A673 (cell line): Measurements from ENCODE around the gene LTBP2.

ENCODE experiments used
- EZH2 ChIP-seq: fragments of 200-600 bp; sonication (generic); IDR thresholded peaks from 2 replicates; pipeline ENCODE4 v1.6.1; 2017; ENCODE audit warnings: borderline replicate concordance, low read depth, mild to moderate bottlenecking, mixed read lengths, antibody characterized with exemption, low read length; ENCODE audit not compliant: poor library complexity, severe bottlenecking
- TF ChIP-seq, protein P1 (sequence below): fragments of 300-800, 200-600 bp; sonication (generic); conservative IDR thresholded peaks from 2 replicates; pipeline ENCODE4 v1.5.1; 2017; ENCODE audit warnings: low read depth, mild to moderate bottlenecking, antibody characterized with exemption, low read length, moderate library complexity, mixed read lengths

DNA sequence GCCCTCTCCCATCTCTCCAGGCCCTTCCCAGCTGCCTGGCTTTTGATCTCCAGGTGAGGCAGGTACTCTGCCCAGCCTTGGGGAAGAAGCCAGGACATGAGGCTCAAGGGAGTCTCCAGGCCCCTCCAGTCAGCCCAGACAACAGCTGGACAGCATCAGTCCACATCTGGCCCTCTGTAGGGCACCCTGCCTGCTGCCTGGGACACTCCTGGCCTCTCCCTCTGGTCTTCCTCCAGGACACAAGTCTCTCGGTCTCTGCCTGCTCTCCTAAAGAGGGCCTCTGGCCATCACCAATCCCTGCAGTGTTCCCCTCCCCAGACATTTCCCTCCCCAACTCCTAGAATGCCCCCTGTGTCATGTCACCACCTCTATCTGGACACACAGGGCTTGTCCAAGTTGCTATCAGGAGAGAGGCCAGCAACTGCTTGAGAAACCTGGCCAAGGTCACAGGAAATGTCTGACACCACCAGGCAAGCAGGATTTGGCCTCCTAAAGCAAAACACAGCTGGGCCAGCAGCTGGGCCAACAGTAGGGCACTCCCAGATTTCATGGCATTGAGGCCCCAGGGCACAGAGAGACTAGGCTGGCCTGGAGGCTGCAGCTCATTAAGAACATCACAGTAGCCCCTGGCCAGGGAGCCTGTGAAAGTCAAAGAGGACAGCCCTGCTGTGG is 29.0 kb downstream of the LTBP2 start:
- TF ChIP-seq, protein P1, sequence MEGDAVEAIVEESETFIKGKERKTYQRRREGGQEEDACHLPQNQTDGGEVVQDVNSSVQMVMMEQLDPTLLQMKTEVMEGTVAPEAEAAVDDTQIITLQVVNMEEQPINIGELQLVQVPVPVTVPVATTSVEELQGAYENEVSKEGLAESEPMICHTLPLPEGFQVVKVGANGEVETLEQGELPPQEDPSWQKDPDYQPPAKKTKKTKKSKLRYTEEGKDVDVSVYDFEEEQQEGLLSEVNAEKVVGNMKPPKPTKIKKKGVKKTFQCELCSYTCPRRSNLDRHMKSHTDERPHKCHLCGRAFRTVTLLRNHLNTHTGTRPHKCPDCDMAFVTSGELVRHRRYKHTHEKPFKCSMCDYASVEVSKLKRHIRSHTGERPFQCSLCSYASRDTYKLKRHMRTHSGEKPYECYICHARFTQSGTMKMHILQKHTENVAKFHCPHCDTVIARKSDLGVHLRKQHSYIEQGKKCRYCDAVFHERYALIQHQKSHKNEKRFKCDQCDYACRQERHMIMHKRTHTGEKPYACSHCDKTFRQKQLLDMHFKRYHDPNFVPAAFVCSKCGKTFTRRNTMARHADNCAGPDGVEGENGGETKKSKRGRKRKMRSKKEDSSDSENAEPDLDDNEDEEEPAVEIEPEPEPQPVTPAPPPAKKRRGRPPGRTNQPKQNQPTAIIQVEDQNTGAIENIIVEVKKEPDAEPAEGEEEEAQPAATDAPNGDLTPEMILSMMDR = no peak
- no peak for TF ChIP-seq EZH2
